ENCODE results near the gene OR5H14.
"Not testable (repeated sequence)": the region's sequence is repeated elsewhere in the genome, so short reads cannot be mapped to it uniquely, and the experiment has no call there.

The OR5H14 gene

DNA sequence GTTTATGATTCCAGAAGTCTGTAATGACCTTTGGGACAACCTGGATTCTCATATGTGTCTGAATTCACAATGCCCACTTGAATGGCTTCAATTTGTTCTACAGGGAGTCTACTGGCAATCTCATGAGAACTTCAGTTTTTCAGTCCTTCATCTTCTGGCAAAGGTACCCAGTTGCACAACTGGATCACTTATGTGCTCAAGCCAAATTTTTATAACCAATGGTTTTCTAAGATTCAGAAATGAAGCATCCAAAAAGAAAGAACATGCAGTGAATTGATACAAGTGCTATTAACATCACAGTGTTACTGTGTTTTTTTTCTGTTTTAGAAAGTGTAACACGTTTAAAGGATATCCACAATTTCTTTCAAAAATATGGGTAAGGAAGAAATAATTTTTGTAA, at the start of gene OR5H14:
TSS of gene OR5H14 (plus strand) at position 301 of the 400 bp plus-strand sequence. CDS start 1,907 bp downstream, outside the sequence.
- DNase-seq: no peak

- DNase-seq: no peak
Observed at GRCh38 chr3:98099848-98100247, 47.4 kb upstream of the OR5H14 start.

DNA sequence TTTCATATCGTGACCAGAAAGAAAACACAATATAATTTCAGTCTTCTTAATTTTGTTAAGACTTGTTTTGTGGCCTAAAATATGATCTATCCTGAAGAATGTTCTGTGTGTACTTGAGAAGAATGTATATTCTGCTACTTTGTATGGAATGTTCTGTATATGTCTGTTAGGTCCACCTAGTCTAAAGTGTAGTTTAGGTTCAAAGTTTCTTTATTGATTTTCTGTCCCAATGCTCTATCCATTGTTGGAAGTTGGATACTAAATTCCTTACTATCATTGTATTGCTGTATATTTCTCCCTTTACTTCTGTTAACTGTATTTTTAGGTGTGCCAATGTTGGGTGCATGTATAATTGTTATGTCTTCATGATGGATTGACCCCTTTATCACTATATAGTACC, 39.1 kb upstream of the OR5H14 start:
- DNase-seq: no peak

GRCh38 chr3:98109807-98110549, 37.3 kb upstream of the OR5H14 start:
- DNase-seq: no peak

- no peak for DNase-seq
Observed at GRCh38 chr3:98110550-98110908, 36.8 kb upstream of the OR5H14 start.

DNA sequence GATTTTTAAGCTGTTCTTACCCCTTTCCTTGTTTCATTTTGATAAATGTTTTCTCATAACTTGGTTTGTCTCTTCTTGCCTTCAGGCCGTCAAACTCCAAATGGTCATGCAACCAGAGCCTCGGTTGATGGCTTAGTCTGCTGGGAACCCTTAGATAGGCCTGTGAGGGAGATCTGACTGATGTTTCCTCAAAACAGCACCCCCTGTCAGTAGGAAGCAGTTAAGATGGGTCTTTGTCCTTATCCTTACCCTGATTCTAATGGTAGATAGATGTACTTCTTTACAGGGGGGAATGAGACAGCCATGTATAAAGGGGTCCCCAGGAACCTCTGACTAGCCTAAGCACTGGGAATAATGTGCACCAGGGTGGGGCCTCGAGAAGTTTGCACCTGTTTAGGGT, 33.0 kb upstream of the OR5H14 start:
- no peak for DNase-seq

DNA sequence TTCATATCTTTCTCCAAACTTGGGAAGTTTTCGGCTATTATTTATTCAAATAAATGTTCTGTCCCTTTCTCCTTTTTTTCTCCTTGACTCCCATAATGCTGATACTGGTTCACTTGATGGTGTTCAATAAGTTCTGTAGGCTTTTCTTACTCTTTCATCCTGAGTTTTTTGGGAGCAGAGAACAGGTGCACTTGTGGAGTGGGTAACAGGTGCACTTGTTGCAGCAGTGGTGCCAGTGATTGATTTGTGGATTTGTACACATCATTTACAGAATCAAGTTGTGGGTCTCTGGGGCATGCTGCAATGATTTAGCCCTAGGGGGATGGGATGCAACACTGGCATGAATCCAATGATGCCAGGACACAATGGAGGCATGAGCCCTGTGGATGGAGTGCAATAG, 31.6 kb upstream of the OR5H14 start:
- DNase-seq: no peak

GRCh38 chr3:98130421-98130820, 16.9 kb upstream of the OR5H14 start, which contains the start of gene OR5H1:
TSS of gene OR5H1 (plus strand) at chr3:98130721. CDS start at chr3:98132698, 1,977 bp downstream.
- no peak for DNase-seq

DNA sequence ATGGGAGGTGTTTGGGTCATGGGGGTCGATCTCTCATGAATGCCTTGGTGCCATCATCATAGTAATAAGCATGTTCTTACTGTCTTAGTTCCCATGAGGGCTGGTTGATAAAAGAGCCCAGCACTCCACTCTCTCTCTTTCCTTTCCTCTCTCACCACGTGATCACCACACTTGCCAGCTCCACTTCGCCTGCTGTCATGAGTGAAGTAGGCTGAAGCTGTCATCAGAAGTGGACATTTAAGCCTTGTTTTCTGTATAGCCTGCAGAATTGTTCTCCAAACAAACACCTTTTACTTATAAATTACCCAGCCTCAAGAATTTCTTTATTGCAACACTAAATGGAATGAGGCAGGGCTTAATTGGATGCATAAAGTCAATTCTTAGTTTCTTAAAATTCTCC, 10.6 kb upstream of the OR5H14 start:
- no peak for DNase-seq

- DNase-seq: not testable (repeated sequence)
Observed at GRCh38 chr3:98137826-98138557, 9.3 kb upstream of the OR5H14 start.

- DNase-seq: no peak
Observed at GRCh38 chr3:98140531-98140930, 6.7 kb upstream of the OR5H14 start.

GRCh38 chr3:98148751-98149150, 1.5 kb downstream of the OR5H14 start:
- DNase-seq: no peak

- DNase-seq: not testable (repeated sequence)
Observed at GRCh38 chr3:98149456-98149855, 2.2 kb downstream of the OR5H14 start.

- DNase-seq: no peak
Observed at GRCh38 chr3:98151241-98151640, 4.0 kb downstream of the OR5H14 start.

GRCh38 chr3:98166396-98166795, 19.1 kb downstream of the OR5H14 start, which contains the start of gene OR5H15:
TSS of gene OR5H15 (plus strand) at chr3:98166696. CDS start at chr3:98168700, 2,004 bp downstream.
- DNase-seq: no peak

GRCh38 chr3:98171071-98171470, 23.8 kb downstream of the OR5H14 start:
- DNase-seq: no peak

DNA sequence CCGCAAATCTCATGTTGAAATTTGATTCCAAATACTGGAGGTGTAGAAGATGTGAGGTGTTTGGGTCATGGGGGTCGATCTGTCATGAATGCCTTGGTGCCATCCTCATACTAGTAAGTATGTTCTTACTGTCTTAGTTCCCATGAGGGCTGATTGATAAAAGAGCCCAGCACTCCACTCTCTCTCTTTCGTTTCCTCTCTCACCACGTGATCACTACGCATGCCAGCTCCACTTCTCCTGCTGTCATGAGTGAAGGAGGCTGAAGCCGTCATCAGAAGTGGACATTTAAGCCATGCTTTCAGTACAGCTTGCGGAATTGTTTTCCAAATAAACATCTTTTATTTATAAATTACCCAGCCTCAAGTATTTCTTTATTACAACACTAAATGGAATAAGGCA, 25.3 kb downstream of the OR5H14 start:
- no peak for DNase-seq

GRCh38 chr3:98180319-98180890, 33.1 kb downstream of the OR5H14 start:
- no peak for DNase-seq

GRCh38 chr3:98182196-98182595, 34.9 kb downstream of the OR5H14 start:
- DNase-seq: no peak

DNA sequence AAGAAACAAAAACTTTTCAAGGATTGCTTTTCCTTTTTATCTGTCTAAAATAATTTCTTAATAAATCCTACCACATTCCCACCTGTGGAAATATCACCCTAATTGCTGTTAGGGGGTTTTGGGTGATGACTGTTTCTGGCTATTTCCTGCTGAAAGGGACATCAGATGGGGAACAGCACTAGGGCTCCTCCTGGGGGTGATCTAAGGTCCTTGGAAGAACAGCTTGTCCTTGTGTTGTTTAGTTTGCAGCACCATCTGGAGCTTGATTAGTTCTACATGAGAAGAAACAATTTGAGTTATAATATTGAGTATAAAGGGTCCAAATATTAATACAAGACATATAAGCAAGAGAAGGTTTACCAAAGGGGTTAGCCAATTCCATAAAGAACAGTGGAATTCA, 37.9 kb downstream of the OR5H14 start:
- no peak for DNase-seq

DNA sequence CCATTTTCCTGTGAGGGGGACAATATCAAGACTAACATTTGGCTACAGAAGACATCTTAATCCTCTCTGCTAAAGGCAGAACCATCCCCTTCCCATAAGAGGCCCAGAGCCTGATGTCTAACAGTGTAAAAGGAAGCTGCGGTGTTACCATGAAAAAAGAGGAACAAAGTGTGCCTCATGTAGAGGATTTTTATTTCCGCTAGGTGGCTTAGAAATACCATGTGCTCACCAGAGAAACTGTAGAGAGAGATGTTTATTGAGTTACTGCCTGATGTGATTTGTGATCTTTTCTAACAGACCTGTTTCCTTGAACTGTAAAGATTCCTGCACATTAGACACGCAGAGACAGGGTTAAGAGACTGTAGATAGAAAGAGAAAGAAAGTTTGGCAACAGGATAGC, 41.3 kb downstream of the OR5H14 start:
- DNase-seq: no peak

DNA sequence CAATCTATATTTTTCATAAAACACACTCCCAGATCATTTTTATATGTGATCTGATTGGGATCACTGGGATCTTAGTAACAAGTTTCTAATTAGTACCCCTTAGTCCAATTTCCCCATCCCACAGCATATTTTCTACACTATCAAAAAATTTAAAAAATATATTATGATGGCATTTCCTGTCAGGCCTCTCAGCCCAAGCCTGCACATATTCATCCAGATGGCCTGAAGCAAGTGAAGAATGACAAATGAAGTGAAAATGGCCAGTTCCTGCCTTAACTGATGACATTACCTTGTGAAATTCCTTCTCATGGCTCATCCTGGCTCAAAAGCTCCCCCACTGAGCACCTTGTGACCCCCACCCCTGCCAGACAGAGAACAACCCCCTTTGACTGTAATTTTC, 43.6 kb downstream of the OR5H14 start:
- not testable (repeated sequence) for DNase-seq

DNA sequence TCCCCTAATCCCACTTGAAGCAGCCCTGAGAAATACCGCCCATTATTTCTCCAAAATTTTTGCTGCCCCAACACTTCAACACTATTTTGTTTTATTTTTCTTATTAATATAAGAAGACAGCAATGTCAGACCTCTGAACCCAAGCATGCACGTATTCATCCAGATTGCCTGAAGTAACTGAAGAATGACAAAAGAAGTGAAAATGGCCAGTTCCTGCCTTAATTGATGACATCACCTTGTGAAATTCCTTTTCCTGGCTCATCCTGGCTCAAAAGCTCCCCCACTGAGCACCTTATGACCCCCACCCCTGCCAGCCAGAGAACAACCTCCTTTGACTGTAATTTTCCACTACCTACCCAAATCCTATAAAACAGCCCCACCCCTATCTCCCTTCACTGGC, 49.0 kb downstream of the OR5H14 start:
- DNase-seq: not testable (repeated sequence)

DNA sequence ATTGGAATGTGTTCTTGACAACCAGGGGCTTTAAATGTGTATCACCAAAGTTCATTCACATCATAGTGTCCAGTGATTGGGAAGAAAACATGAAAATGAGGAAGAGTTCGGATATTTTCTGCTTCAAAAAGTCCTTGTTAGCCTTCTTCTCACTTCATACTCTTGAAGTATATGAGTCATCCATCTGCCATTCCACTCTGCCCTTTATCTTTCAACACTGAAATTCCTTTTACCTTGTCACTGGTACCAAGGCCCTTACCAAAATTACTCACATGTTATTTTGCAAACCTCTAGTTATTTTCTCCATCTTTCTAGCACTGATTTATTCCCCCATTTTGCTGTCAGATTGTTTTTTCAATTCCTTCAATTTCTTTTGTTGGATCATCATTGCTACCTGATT, 51.7 kb downstream of the OR5H14 start:
- DNase-seq: no peak
